Mesenchymal stem cell (in vitro differentiated cells and primary cell): ENCODE data around the gene TMC2.

Experiments
- DNase-seq: peaks from one replicate; pipeline ENCODE4 v3.0.0-alpha.2; 2013
- H2AFZ ChIP-seq: one replicate; pipeline ENCODE4 v1.6.1; 2013; ENCODE audit warnings: low read depth, mild to moderate bottlenecking, control low read depth, inconsistent platforms, low read length, moderate library complexity
- H2AK5ac ChIP-seq: 2 replicates; pipeline ENCODE4 v1.6.1; 2013; ENCODE audit warnings: low read length, moderate library complexity, mild to moderate bottlenecking, inconsistent platforms; ENCODE audit not compliant: severe bottlenecking
- H2BK120ac ChIP-seq: one replicate; pipeline ENCODE4 v1.6.1; 2013; ENCODE audit warnings: low read depth, mild to moderate bottlenecking, inconsistent platforms, low read length, moderate library complexity
- H2BK12ac ChIP-seq, 2 experiments: one replicate each; pipeline ENCODE4 v1.6.1; 2013; ENCODE audit warnings: inconsistent platforms in 2 of 2, low read length in 2 of 2, mild to moderate bottlenecking in 2 of 2, moderate library complexity in 2 of 2, control low read depth in 1 of 2
- H2BK15ac ChIP-seq: one replicate; pipeline ENCODE4 v1.6.1; 2013; ENCODE audit warnings: mild to moderate bottlenecking, low read depth, inconsistent platforms; ENCODE audit not compliant: poor library complexity, severe bottlenecking
- H2BK5ac ChIP-seq: 2 replicates; pipeline ENCODE4 v1.6.1; 2013; ENCODE audit warnings: low read depth, mild to moderate bottlenecking, low read length, control low read depth, inconsistent platforms; ENCODE audit not compliant: poor library complexity, severe bottlenecking
- H3K14ac ChIP-seq, 2 experiments: one replicate each; pipeline ENCODE4 v1.6.1; 2013; ENCODE audit warnings: inconsistent platforms in 2 of 2, low read length in 2 of 2, control low read depth in 1 of 2, mild to moderate bottlenecking in 1 of 2, moderate library complexity in 1 of 2
- H3K18ac ChIP-seq, 2 experiments: one replicate each; pipeline ENCODE4 v1.6.1; 2013; ENCODE audit warnings: inconsistent platforms in 2 of 2, low read length in 2 of 2, control low read depth in 1 of 2, low read depth in 1 of 2, mild to moderate bottlenecking in 1 of 2
- H3K23ac ChIP-seq, 2 experiments: one replicate each; pipeline ENCODE4 v1.6.1; 2013; ENCODE audit warnings: inconsistent platforms in 2 of 2, low read length in 2 of 2, mild to moderate bottlenecking in 2 of 2, moderate library complexity in 2 of 2, control low read depth in 1 of 2
- H3K27ac ChIP-seq: 2 replicates; pipeline ENCODE4 v1.5.1; 2013; ENCODE audit warnings: mild to moderate bottlenecking, moderate library complexity, low read length, control low read depth, inconsistent platforms; ENCODE audit not compliant: poor library complexity, severe bottlenecking
- H3K27me3 ChIP-seq, 2 experiments: 2 replicates each; pipeline versions ENCODE4 v1.6.1 to v1.7.0; 2013; ENCODE audit warnings: low read length in 2 of 2, mild to moderate bottlenecking in 2 of 2, moderate library complexity in 2 of 2, control low read depth in 1 of 2, inconsistent platforms in 1 of 2; ENCODE audit not compliant: control insufficient read depth in 1 of 2, insufficient read depth in 1 of 2
- H3K36me3 ChIP-seq, 2 experiments: 2 replicates each; pipeline versions ENCODE4 v1.6.1 to v1.7.0; 2013; ENCODE audit warnings: low read length in 2 of 2, control low read depth in 1 of 2, inconsistent platforms in 1 of 2, low read depth in 1 of 2, mild to moderate bottlenecking in 1 of 2; ENCODE audit not compliant: insufficient read depth in 2 of 2, control insufficient read depth in 1 of 2
- H3K4ac ChIP-seq, 2 experiments: one replicate each; pipeline ENCODE4 v1.6.1; 2013; ENCODE audit warnings: inconsistent platforms in 2 of 2, low read length in 2 of 2, mild to moderate bottlenecking in 2 of 2, moderate library complexity in 2 of 2, control low read depth in 1 of 2, low read depth in 1 of 2
- H3K4me1 ChIP-seq: 2 replicates; pipeline ENCODE4 v1.6.1; 2013; ENCODE audit warnings: low read depth, low read length, control low read depth; ENCODE audit not compliant: control insufficient read depth, insufficient read depth
- H3K4me2 ChIP-seq: 2 replicates; pipeline ENCODE4 v1.6.1; 2013; ENCODE audit warnings: low read length, mild to moderate bottlenecking, inconsistent platforms; ENCODE audit not compliant: poor library complexity, severe bottlenecking
- H3K4me3 ChIP-seq, 2 experiments: 2 replicates each; pipeline versions ENCODE4 v1.5.1 to v1.7.0; 2013; ENCODE audit warnings: low read length in 2 of 2, mild to moderate bottlenecking in 2 of 2, control low read depth in 1 of 2, low read depth in 1 of 2; ENCODE audit not compliant: insufficient read depth in 1 of 2
- H3K79me1 ChIP-seq: replicated peaks from 2 replicates; pipeline ENCODE4 v1.6.1; 2013; ENCODE audit warnings: mild to moderate bottlenecking, control low read depth, low read length, inconsistent platforms; ENCODE audit not compliant: poor library complexity, severe bottlenecking
- H3K9ac ChIP-seq: 2 replicates; pipeline ENCODE4 v1.7.0; 2013; ENCODE audit warnings: mild to moderate bottlenecking, low read length, moderate library complexity
- H3K9me3 ChIP-seq: 2 replicates; pipeline ENCODE4 v1.7.0; 2013; ENCODE audit warnings: mild to moderate bottlenecking, low read length; ENCODE audit not compliant: control insufficient read depth
- H4K8ac ChIP-seq: one replicate; pipeline ENCODE4 v1.6.1; 2013; ENCODE audit warnings: inconsistent platforms, mild to moderate bottlenecking, low read length, moderate library complexity
- H4K91ac ChIP-seq: one replicate; pipeline ENCODE4 v1.6.1; 2013; ENCODE audit warnings: mild to moderate bottlenecking, low read length, inconsistent platforms
- whole genome bisulfite sequencing: methylation state at CpG from one replicate; pipeline ENCODE4 v1.1.7; 2013; ENCODE audit warnings: mixed read lengths; 5-methylcytosine and 5-hydroxymethylcytosine counted together

The TMC2 gene

GRCh38 chr20:2619337-2619736 lies 83.0 kb downstream of the TMC2 start:
- H2AFZ ChIP-seq = no peak overlapping the region
- no peak for DNase-seq
- no peak overlapping the region for H3K9ac ChIP-seq
- no peak overlapping the region for H2BK120ac ChIP-seq
- no peak overlapping the region for H2BK15ac ChIP-seq
- H3K4me1 ChIP-seq = no peaks in the 10 kb centered on the region
- no peak overlapping the region for H2BK12ac ChIP-seq
- WGBS = 74% methylated on average over 2 of the region's 2 CpGs
- no peaks in the 10 kb centered on the region for H3K79me1 ChIP-seq
- H3K23ac ChIP-seq = no peak overlapping the region
- no peak overlapping the region for H3K4ac ChIP-seq
- no peak overlapping the region for H3K18ac ChIP-seq
- no peak overlapping the region for H4K8ac ChIP-seq
- H2BK5ac ChIP-seq = no peak overlapping the region
- no peak overlapping the region for H4K91ac ChIP-seq
- no peaks in the 10 kb centered on the region for H3K36me3 ChIP-seq
- no peak overlapping the region for H3K4me2 ChIP-seq
- H3K9me3 ChIP-seq = peaks cover 29% of the 10 kb centered on the region
- H3K27me3 ChIP-seq = peaks cover 8 to 17% of the 10 kb centered on the region in 2 experiments
- no peak overlapping the region for H3K14ac ChIP-seq
- no peak overlapping the region for H3K27ac ChIP-seq
- H3K4me3 ChIP-seq = no peak overlapping the region
- no peak overlapping the region for H2AK5ac ChIP-seq

GRCh38 chr20:2619961-2620595 lies 83.7 kb downstream of the TMC2 start:
- Histone ChIP-seq H4K8ac (no peak overlapping the region), H3K4me1 (no peaks in the 10 kb centered on the region), H3K27me3 (peaks cover 8 to 17% of the 10 kb centered on the region in 2 experiments), H3K27ac (no peak overlapping the region), H2BK120ac (no peak overlapping the region), H4K91ac (no peak overlapping the region), H2BK12ac (no peak overlapping the region), H3K79me1 (no peaks in the 10 kb centered on the region), H3K4me3 (no peak overlapping the region), H3K14ac (no peak overlapping the region), H3K36me3 (no peaks in the 10 kb centered on the region), H2AFZ (no peak overlapping the region), H2BK5ac (no peak overlapping the region), H2AK5ac (no peak overlapping the region), H2BK15ac (no peak overlapping the region), H3K4ac (no peak overlapping the region), H3K9me3 (peaks cover 28% of the 10 kb centered on the region), H3K9ac (no peak overlapping the region), H3K23ac (no peak overlapping the region), H3K4me2 (no peak overlapping the region), H3K18ac (no peak overlapping the region)
- DNase-seq = peak; percentile 20
- 93% methylated on average over 3 of the region's 3 CpGs for whole genome bisulfite sequencing

- Histone ChIP-seq H3K27me3 (peaks cover 0 to 4% of the 10 kb centered on the region in 2 experiments), H3K9me3 (peaks cover 28% of the 10 kb centered on the region), H4K91ac (no peak overlapping the region), H2AK5ac (no peak overlapping the region), H3K27ac (no peak overlapping the region), H3K9ac (no peak overlapping the region), H4K8ac (no peak overlapping the region), H2BK12ac (no peak overlapping the region), H3K23ac (no peak overlapping the region), H2BK5ac (no peak overlapping the region), H3K4ac (no peak overlapping the region), H3K4me3 (no peak overlapping the region), H2AFZ (no peak overlapping the region), H3K79me1 (no peaks in the 10 kb centered on the region), H3K4me1 (no peaks in the 10 kb centered on the region), H3K4me2 (no peak overlapping the region), H2BK120ac (no peak overlapping the region), H3K14ac (no peak overlapping the region), H3K36me3 (no peaks in the 10 kb centered on the region), H3K18ac (no peak overlapping the region), H2BK15ac (no peak overlapping the region)
- 59% methylated on average over 4 of the region's 4 CpGs for WGBS
- DNase-seq = no peak
Measured at GRCh38 chr20:2624190-2624589, 87.8 kb downstream of the TMC2 start.

GRCh38 chr20:2625062-2625461 lies 88.7 kb downstream of the TMC2 start:
- WGBS = 81% methylated on average over 2 of the region's 2 CpGs
- peaks cover 0 to 4% of the 10 kb centered on the region in 2 experiments for H3K27me3 ChIP-seq
- no peak for DNase-seq
- no peaks in the 10 kb centered on the region for H3K4me1 ChIP-seq
- H3K23ac ChIP-seq = no peak overlapping the region
- no peak overlapping the region for H3K4me3 ChIP-seq
- H2BK12ac ChIP-seq = no peak overlapping the region
- no peak overlapping the region for H3K27ac ChIP-seq
- no peak overlapping the region for H2BK15ac ChIP-seq
- H2AFZ ChIP-seq = no peak overlapping the region
- peaks cover 21% of the 10 kb centered on the region for H3K9me3 ChIP-seq
- no peak overlapping the region for H3K14ac ChIP-seq
- no peaks in the 10 kb centered on the region for H3K79me1 ChIP-seq
- no peak overlapping the region for H3K9ac ChIP-seq
- no peak overlapping the region for H4K91ac ChIP-seq
- no peak overlapping the region for H2BK5ac ChIP-seq
- H2BK120ac ChIP-seq = no peak overlapping the region
- H2AK5ac ChIP-seq = no peak overlapping the region
- no peak overlapping the region for H3K4ac ChIP-seq
- H3K18ac ChIP-seq = no peak overlapping the region
- H3K36me3 ChIP-seq = no peaks in the 10 kb centered on the region
- no peak overlapping the region for H4K8ac ChIP-seq
- H3K4me2 ChIP-seq = no peak overlapping the region
